ENCODE data around the gene LCE2A.
"Not testable (repeated sequence)": the region's sequence is repeated elsewhere in the genome, so short reads cannot be mapped to it uniquely, and the experiment has no call there.

LCE2A gene, protein sequence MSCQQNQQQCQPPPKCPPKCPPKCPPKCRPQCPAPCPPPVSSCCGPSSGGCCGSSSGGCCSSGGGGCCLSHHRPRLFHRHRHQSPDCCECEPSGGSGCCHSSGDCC

DNA sequence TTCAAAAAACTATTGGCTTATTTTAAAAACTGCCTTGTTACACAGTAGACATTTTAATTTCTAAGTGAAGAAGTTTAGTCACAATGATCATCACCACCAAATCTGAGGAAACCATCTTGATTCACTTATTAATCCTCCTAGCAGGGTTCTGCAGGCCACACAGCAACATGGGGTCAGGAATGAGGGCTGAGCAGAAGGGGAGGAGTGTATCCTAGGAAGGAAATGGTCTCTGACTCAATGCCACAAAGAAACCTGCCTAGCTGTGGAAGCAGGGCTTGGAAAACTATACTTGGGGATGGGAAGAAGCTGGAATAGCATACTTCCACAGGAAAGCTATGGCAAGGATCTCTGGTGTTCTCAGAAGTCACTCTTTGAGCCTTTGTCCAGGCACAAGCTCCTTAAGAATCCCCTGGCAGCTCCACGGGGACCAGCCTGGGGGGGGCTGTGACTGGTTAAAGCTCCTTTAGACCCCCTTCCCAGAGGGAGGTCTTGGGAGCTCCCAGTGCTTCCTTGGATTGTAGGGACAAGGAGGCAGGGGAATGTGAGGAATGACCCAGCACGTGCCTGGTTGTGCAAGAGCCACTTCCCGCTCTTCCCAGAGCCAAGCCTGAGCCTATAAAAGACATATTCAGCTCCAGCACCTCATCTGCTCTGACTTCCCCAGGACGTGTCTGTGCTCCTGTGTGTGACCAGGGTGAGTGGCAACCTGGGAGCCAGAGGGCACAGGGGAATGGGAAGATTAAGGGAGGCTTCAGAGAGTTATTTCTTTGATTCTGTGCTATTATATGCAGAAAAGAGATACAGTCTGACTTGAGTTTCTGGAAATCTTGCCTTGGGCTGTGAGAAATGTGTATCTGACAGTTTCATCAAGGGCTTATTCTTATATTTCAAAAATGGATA is at the start of gene LCE2A:
TSS of gene LCE2A (plus strand) at position 645 of the 900 bp plus-strand sequence. CDS start 557 bp downstream, outside the sequence.
- DNase-seq (ENCODE audit: low read depth) = peak; percentile 25
- no peak within 1 kb of the TSS for H3K4me3 ChIP-seq (ENCODE audit: control insufficient read depth, low read depth, low read length)

DNA sequence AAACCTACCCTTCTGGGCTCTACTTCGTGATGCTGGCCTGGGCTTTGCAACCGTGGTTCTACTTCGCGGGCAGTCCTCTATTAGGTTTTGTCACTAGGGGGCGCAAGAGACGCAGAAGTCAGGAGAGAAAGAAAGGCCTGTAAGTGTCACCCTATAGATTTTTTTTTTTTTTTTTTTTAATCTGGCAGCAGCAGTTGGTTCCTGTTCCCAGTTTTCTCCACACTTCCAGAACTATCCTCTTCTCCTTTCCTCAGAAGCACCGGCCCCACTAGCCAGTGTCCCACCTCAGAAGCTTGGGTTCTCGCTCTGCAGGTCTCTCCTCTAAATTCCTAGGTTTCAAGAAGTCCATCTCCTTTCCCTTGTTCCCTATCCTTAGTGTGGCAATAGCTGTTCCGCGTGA is 44.0 kb upstream of the LCE2A start:
- no peak overlapping the region for H3K4me3 ChIP-seq (ENCODE audit: control insufficient read depth, low read depth, low read length)
- DNase-seq (ENCODE audit: low read depth) = peak; percentile 63
- peak; percentile 74 for TF ChIP-seq CTCF (conservative IDR thresholded peaks at IDR 0.05; ENCODE audit: control insufficient read depth, insufficient read depth, low read depth, low read length)

More for the DNA sequence above, at the start of gene LCE2A:
- no peak for TF ChIP-seq CTCF (conservative IDR thresholded peaks at IDR 0.05; ENCODE audit: control insufficient read depth, insufficient read depth, low read depth, low read length)

DNA sequence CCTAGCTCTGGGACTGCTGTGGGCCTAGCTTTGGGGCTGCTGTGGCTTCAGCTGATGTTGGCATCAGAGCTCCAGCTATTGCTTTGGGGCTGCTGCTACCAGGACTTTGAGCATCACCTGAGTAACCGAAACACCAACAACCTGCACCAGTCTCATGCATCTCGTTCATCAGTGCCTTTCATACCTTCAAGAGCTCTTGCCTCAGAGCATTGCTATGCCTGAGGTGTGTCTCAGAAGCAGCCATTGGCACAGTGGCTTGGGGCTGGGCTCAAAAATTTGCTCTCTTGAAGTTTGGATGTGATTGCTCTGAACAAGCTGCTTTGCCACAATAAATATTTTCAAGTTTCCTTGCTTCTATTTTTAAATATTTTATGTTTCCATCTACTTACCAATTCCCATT is 41.7 kb upstream of the LCE2A start:
- H3K4me3 ChIP-seq (ENCODE audit: control insufficient read depth, low read depth, low read length) = no peak overlapping the region
- TF ChIP-seq CTCF (conservative IDR thresholded peaks at IDR 0.05; ENCODE audit: control insufficient read depth, insufficient read depth, low read depth, low read length) = no peak
- no peak for DNase-seq (ENCODE audit: low read depth)

- TF ChIP-seq CTCF (conservative IDR thresholded peaks at IDR 0.05; ENCODE audit: control insufficient read depth, insufficient read depth, low read depth, low read length) = no peak
- no peak overlapping the region for H3K4me3 ChIP-seq (ENCODE audit: control insufficient read depth, low read depth, low read length)
- DNase-seq (ENCODE audit: low read depth) = no peak
Observed at GRCh38 chr1:152657677-152658076, 40.5 kb upstream of the LCE2A start.

- no peak for TF ChIP-seq CTCF (conservative IDR thresholded peaks at IDR 0.05; ENCODE audit: control insufficient read depth, insufficient read depth, low read depth, low read length)
- no peak for DNase-seq (ENCODE audit: low read depth)
- no peak overlapping the region for H3K4me3 ChIP-seq (ENCODE audit: control insufficient read depth, low read depth, low read length)
Observed at GRCh38 chr1:152658649-152659048, 39.5 kb upstream of the LCE2A start.

DNA sequence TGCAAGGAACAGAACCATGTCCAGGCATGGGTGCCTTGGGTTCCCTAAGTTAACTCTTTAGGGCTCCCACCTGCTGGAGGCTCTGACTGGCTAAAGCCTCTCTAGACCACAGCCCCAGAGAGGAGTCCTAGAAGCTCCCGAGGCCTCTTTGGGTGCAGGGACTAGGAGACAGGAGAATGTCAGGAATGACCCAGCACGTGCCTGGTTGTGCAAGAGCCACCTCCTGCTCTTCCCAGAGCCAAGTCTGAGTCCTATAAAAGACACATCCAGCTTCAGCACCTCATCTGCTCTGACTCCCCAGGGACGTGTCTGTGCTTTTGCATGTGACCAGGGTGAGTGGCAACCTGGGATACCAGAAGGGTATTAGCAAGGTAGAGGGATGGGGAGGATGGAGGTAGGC is 35.0 kb upstream of the LCE2A start, which contains the start of gene LCE2D:
TSS of gene LCE2D (plus strand) at position 283 of the 400 bp plus-strand sequence. CDS start 726 bp downstream, outside the sequence.
- no peak for DNase-seq (ENCODE audit: low read depth)
- TF ChIP-seq CTCF (conservative IDR thresholded peaks at IDR 0.05; ENCODE audit: control insufficient read depth, insufficient read depth, low read depth, low read length) = no peak
- H3K4me3 ChIP-seq (ENCODE audit: control insufficient read depth, low read depth, low read length) = no peak within 1 kb of the TSS

DNA sequence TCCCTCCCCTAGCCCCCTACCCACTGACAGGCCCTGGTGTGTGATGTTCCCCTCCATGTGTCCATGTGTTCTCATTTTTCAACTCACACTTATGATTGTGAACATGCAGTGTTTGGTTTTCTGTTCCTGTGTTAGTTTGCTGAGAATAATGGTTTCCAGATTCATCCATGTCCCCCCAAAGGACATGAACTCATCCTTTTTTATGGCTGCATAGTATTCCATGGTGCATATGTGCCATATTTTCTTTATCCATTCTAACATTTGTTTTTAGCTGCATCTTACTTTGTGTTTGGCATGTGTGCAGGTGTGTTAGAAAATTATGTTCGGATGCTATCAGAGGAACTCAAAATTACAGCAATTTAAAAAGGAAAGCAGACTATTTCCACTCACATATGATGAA is 32.0 kb upstream of the LCE2A start:
- DNase-seq (ENCODE audit: low read depth); H3K4me3 ChIP-seq (ENCODE audit: control insufficient read depth, low read depth, low read length): not testable (repeated sequence)

All from fibroblast of mammary gland (primary cell).